ENCODE results near the gene BTBD7. TPM values are rescaled to one million over a fixed set of nuclear protein-coding genes. Genes with fewer than 3 reads are reported as not detected.

Gene BTBD7
- total RNA-seq, 4 donors from 2014 or later, result 16.7 to 60.4 (median 55.3) TPM

DNA sequence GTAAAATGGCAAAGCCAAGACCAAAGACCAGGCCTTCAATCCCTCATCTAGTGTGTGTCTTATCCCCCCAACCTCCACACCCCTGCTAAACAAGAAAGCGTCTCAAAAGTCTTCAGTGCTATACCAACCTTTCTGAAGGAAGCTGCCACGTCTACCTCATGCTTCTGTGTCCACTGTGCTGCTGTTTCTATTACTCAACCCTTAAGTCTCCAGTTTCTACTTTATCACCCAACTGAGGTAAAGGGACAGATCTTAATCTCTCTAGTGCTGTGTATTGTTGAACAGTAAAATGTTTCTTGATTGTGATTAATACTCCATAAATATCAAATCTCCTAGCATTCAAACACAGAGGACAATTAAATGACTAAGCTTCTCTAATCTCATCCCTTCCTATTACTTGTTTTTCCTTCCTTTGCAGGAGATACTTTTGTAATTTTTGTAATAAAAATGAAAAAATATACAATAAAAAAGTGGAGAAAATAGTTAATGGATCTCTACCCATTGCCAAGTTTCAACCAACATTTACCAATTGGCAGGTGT is 23.3 kb downstream of the BTBD7 start:
- Histone ChIP-seq H3K36me3 (no peaks in the 10 kb centered on the region), H3K27me3 (no peaks in the 10 kb centered on the region), H3K4me1 (peaks cover 2 to 6% of the 10 kb centered on the region in 2 donors), H3K27ac (no peak overlapping the region), H3K4me3 (no peak overlapping the region), H3K9me3 (no peaks in the 10 kb centered on the region)
- TF ChIP-seq POLR2A (IDR thresholded peaks at IDR 0.05), result no peak
- TF ChIP-seq, protein P1, sequence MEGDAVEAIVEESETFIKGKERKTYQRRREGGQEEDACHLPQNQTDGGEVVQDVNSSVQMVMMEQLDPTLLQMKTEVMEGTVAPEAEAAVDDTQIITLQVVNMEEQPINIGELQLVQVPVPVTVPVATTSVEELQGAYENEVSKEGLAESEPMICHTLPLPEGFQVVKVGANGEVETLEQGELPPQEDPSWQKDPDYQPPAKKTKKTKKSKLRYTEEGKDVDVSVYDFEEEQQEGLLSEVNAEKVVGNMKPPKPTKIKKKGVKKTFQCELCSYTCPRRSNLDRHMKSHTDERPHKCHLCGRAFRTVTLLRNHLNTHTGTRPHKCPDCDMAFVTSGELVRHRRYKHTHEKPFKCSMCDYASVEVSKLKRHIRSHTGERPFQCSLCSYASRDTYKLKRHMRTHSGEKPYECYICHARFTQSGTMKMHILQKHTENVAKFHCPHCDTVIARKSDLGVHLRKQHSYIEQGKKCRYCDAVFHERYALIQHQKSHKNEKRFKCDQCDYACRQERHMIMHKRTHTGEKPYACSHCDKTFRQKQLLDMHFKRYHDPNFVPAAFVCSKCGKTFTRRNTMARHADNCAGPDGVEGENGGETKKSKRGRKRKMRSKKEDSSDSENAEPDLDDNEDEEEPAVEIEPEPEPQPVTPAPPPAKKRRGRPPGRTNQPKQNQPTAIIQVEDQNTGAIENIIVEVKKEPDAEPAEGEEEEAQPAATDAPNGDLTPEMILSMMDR (IDR thresholded peaks at IDR 0.05), result no peak
- DNase-seq, result no peak
- intact Hi-C loops (cut with DNase I; ENCODE audit: low total_unique reads), result no loop called here

DNA sequence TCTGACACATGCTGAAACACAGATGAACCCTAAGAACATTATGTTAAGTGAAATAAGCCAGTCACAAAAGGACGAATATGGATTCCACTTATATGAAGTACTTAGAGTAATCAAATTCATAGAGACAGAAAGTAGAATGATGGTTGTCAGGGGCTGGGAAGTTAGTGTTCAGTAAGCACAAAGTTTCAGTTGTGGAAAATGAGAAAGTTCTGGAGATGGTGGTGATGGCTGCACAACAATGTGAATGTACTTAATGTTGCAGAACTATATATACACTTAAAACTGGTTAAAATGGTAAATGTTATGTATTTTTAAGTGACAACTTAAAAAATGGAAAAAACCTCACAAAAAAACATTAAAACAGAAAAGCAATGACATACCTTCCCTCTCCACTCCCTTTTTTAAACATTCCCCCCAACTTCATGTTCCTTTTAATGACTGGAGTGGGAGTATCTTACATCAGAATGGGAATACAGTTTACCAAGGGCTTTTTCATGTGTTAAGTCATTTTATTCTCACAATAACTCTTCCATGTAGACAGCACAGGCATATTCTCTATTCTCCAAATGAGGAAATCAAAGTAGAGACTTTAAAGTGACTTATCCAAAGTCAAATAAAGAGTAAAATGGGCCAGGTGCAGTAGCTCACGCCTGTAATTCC is 24.0 kb downstream of the BTBD7 start:
- Histone ChIP-seq H3K36me3 (no peaks in the 10 kb centered on the region), H3K9me3 (no peaks in the 10 kb centered on the region), H3K27ac (no peak overlapping the region), H3K4me1 (peaks cover 2 to 6% of the 10 kb centered on the region in 2 donors), H3K4me3 (no peak overlapping the region), H3K27me3 (no peaks in the 10 kb centered on the region)
- no peak for DNase-seq
- intact Hi-C loops (cut with DNase I; ENCODE audit: low total_unique reads), result no loop called here
- TF ChIP-seq, protein P1 (IDR thresholded peaks at IDR 0.05), result no peak
- no peak for TF ChIP-seq POLR2A (IDR thresholded peaks at IDR 0.05)

DNA sequence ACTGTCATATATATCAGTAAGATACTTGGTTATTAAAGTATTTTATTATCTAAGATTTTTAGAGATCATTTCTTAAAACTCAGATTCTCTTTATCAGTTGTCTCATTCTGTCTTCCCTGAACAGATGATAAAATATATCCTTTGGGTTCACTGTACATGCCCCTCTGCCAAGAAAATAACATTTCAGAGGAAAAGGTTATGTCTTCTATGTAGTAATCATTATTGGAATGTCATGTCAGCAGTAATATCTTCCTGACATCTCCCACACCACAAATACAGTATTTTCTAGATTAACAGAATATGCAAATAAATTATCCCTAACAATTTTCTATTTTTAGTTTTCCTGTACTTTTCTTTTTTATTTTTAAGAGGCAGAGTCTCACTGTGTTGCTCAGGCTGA is 26.0 kb downstream of the BTBD7 start:
- H3K36me3 ChIP-seq, result no peaks in the 10 kb centered on the region
- no peaks in the 10 kb centered on the region for H3K27me3 ChIP-seq
- no peaks in the 10 kb centered on the region for H3K9me3 ChIP-seq
- H3K27ac ChIP-seq, result no peak overlapping the region
- TF ChIP-seq, protein P1 (IDR thresholded peaks at IDR 0.05), result no peak
- no peak for TF ChIP-seq POLR2A (IDR thresholded peaks at IDR 0.05)
- no peak for DNase-seq
- peaks cover 2 to 6% of the 10 kb centered on the region in 2 donors for H3K4me1 ChIP-seq
- H3K4me3 ChIP-seq, result no peak overlapping the region
- intact Hi-C loops (cut with DNase I; ENCODE audit: low total_unique reads), result no loop called here

DNA sequence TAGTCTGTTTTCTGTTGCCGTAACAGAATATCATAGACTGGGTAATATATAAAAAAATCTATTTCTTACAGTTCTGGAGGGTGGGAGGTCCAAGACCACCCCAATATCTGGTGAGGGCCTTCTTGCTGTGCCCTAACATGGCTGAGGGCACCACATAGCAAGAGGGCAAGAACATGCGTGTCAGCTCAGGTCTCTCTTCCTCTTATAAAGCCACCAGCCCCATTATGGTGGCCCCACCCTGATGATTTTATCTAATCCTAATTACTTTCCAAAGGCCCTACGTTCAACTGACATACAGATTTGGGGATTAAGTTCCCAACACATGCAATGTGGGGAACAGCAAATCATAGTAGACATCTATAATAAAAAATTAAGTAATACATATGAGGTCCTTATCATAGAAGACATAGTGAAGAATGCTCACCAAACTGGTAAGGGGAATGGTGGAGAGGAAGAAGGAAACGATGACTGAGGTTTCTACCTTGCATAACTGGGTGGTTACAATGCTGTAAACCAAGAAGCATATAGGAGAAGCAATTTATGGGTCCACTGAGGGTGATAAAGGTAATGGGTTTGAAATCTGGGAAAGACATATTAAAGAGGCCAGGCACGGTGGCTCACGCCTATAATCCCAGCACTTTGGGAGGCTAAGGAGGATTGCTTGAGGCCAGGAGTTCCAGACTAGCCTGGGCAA is 27.0 kb downstream of the BTBD7 start:
- H3K9me3 ChIP-seq, result no peaks in the 10 kb centered on the region
- no peak overlapping the region for H3K4me3 ChIP-seq
- intact Hi-C loops (cut with DNase I; ENCODE audit: low total_unique reads), result no loop called here
- no peak for TF ChIP-seq POLR2A (IDR thresholded peaks at IDR 0.05)
- TF ChIP-seq, protein P1 (IDR thresholded peaks at IDR 0.05), result no peak
- H3K27ac ChIP-seq, result no peak overlapping the region
- DNase-seq, result no peak
- H3K27me3 ChIP-seq, result no peaks in the 10 kb centered on the region
- H3K4me1 ChIP-seq, result peaks cover 2 to 6% of the 10 kb centered on the region in 2 donors
- no peaks in the 10 kb centered on the region for H3K36me3 ChIP-seq

DNA sequence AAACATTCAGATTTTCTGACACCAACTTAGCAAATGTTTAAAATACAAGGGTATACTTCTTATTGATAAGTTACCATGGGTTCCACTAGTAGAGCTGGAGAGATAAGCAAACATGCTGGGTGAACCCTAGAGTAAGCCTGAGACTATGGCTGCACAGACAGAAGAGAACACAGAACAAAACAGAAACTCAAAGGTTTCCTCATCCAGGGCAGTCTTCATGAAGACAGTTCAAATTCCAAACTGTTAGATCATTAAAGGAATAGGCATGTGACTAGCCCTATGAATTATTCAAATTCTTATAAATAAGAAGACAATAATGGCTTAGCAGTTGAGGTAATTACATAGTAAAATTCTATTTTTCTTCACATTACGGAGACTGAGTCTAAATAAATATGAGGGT is 28.1 kb downstream of the BTBD7 start:
- intact Hi-C loops (cut with DNase I; ENCODE audit: low total_unique reads), result no loop called here
- H3K4me3 ChIP-seq, result no peak overlapping the region
- TF ChIP-seq, protein P1 (IDR thresholded peaks at IDR 0.05), result no peak
- no peak for TF ChIP-seq POLR2A (IDR thresholded peaks at IDR 0.05)
- H3K27ac ChIP-seq, result no peak overlapping the region
- no peaks in the 10 kb centered on the region for H3K9me3 ChIP-seq
- DNase-seq, result no peak
- peaks cover under 1 to 8% of the 10 kb centered on the region in 2 donors for H3K4me1 ChIP-seq
- H3K27me3 ChIP-seq, result no peaks in the 10 kb centered on the region
- H3K36me3 ChIP-seq, result no peaks in the 10 kb centered on the region
